ENCODE measurements around the gene IL36A. TPM values are rescaled to one million over a fixed set of nuclear protein-coding genes. Genes with fewer than 3 reads are reported as not detected.

IL36A gene
- total RNA-seq, 1 donor from 2014 or later: not detected

- H3K36me3 Mint-ChIP-seq: no peaks in the 10 kb centered on the region
- H3K27me3 Mint-ChIP-seq (ENCODE audit: low read depth): peaks cover 76% of the 10 kb centered on the region
- no peak overlapping the region for H3K27ac Mint-ChIP-seq
- no peaks in the 10 kb centered on the region for H3K4me1 Mint-ChIP-seq
- H3K4me3 Mint-ChIP-seq: no peak overlapping the region
- peaks cover 2% of the 10 kb centered on the region for H3K9me3 Mint-ChIP-seq
- TF ChIP-seq, protein P1, sequence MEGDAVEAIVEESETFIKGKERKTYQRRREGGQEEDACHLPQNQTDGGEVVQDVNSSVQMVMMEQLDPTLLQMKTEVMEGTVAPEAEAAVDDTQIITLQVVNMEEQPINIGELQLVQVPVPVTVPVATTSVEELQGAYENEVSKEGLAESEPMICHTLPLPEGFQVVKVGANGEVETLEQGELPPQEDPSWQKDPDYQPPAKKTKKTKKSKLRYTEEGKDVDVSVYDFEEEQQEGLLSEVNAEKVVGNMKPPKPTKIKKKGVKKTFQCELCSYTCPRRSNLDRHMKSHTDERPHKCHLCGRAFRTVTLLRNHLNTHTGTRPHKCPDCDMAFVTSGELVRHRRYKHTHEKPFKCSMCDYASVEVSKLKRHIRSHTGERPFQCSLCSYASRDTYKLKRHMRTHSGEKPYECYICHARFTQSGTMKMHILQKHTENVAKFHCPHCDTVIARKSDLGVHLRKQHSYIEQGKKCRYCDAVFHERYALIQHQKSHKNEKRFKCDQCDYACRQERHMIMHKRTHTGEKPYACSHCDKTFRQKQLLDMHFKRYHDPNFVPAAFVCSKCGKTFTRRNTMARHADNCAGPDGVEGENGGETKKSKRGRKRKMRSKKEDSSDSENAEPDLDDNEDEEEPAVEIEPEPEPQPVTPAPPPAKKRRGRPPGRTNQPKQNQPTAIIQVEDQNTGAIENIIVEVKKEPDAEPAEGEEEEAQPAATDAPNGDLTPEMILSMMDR (IDR thresholded peaks at IDR 0.05; ENCODE audit: unreplicated experiment): no peak
- DNase-seq (ENCODE audit: low spot score in 2 of 2, unreplicated experiment in 2 of 2): no peak
Observed at GRCh38 chr2:113024764-113025163, 19.5 kb downstream of the IL36A start.

- Mint-ChIP-seq H3K4me1 (no peaks in the 10 kb centered on the region), H3K9me3 (no peaks in the 10 kb centered on the region), H3K36me3 (no peaks in the 10 kb centered on the region), H3K4me3 (no peak overlapping the region), H3K27ac (no peak overlapping the region), H3K27me3 (ENCODE audit: low read depth) (peaks cover 82% of the 10 kb centered on the region)
- TF ChIP-seq, protein P1 (IDR thresholded peaks at IDR 0.05; ENCODE audit: unreplicated experiment): no peak
- no peak for DNase-seq (ENCODE audit: low spot score in 2 of 2, unreplicated experiment in 2 of 2)
Observed at GRCh38 chr2:113025737-113026136, 20.5 kb downstream of the IL36A start.

DNA sequence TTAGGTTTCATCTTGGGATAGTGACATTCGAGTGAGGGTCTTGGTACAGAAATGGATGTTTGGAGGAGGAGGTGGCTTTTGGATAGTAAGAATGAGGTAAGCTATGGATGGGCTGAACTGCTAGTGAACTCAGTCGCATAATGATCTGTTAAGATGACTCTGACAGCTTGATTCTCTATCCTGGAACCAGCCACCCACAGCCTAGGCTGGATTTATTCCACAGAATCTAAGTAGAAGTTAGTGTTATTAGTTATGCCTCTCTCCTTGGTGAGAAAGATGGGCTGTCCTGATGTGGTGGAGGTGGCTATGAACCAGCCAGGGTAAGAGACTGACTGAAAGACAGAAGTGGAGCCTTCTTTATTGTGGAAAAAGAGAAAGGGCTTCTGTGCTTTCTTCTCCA is 22.4 kb downstream of the IL36A start:
- no peak overlapping the region for H3K4me3 Mint-ChIP-seq
- H3K27me3 Mint-ChIP-seq (ENCODE audit: low read depth): peaks cover 90% of the 10 kb centered on the region

GRCh38 chr2:113028112-113028511 is 22.9 kb downstream of the IL36A start:
- H3K4me1 Mint-ChIP-seq: no peaks in the 10 kb centered on the region
- H3K27me3 Mint-ChIP-seq (ENCODE audit: low read depth): peaks cover 90% of the 10 kb centered on the region
- no peak for DNase-seq (ENCODE audit: low spot score in 2 of 2, unreplicated experiment in 2 of 2)
- no peak overlapping the region for H3K27ac Mint-ChIP-seq
- no peaks in the 10 kb centered on the region for H3K36me3 Mint-ChIP-seq
- TF ChIP-seq, protein P1 (IDR thresholded peaks at IDR 0.05; ENCODE audit: unreplicated experiment): no peak
- H3K4me3 Mint-ChIP-seq: no peak overlapping the region
- H3K9me3 Mint-ChIP-seq: no peaks in the 10 kb centered on the region

More for the DNA sequence above, 22.4 kb downstream of the IL36A start:
- Mint-ChIP-seq H3K36me3 (no peaks in the 10 kb centered on the region), H3K27ac (no peak overlapping the region), H3K9me3 (no peaks in the 10 kb centered on the region), H3K4me1 (no peaks in the 10 kb centered on the region)
- TF ChIP-seq, protein P1 (IDR thresholded peaks at IDR 0.05; ENCODE audit: unreplicated experiment): no peak
- DNase-seq (ENCODE audit: low spot score in 2 of 2, unreplicated experiment in 2 of 2): no peak

DNA sequence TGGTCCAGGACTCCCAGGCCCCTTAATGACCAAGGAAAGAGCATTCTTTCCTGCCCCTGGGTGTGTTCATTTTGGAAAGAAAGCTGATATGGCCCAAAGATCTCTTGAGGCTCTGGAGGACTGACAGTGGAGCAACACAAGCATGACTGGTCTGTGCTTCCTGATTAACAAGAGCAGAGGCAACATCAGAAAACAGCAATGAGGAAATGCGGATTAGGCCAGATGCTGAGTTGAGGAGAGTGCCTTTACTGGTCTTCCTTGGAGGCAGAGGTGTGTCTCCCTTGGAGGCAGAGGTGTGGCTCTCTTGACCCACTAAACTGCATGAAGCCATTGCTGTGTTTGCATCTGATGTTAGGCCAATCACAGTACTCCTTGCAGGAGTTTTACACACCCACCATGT is 27.5 kb downstream of the IL36A start:
- no peak overlapping the region for H3K4me3 Mint-ChIP-seq
- H3K36me3 Mint-ChIP-seq: no peaks in the 10 kb centered on the region
- TF ChIP-seq, protein P1 (IDR thresholded peaks at IDR 0.05; ENCODE audit: unreplicated experiment): no peak
- no peak overlapping the region for H3K27ac Mint-ChIP-seq
- no peaks in the 10 kb centered on the region for H3K9me3 Mint-ChIP-seq
- peaks cover 68% of the 10 kb centered on the region for H3K27me3 Mint-ChIP-seq (ENCODE audit: low read depth)
- DNase-seq (ENCODE audit: low spot score in 2 of 2, unreplicated experiment in 2 of 2): no peak
- H3K4me1 Mint-ChIP-seq: no peaks in the 10 kb centered on the region

- DNase-seq (ENCODE audit: low spot score in 2 of 2, unreplicated experiment in 2 of 2): no peak
- Mint-ChIP-seq H3K4me1 (no peaks in the 10 kb centered on the region), H3K36me3 (no peaks in the 10 kb centered on the region), H3K4me3 (no peak overlapping the region), H3K27me3 (ENCODE audit: low read depth) (peaks cover 66% of the 10 kb centered on the region), H3K9me3 (no peaks in the 10 kb centered on the region), H3K27ac (no peak overlapping the region)
- TF ChIP-seq, protein P1 (IDR thresholded peaks at IDR 0.05; ENCODE audit: unreplicated experiment): no peak
Observed at GRCh38 chr2:113034016-113034415, 28.8 kb downstream of the IL36A start.

Data from mesothelial cell of epicardium (in vitro differentiated cells).